NK-92 (cell line): ENCODE results near the gene DNAAF5.
"Not testable (repeated sequence)": the region's sequence is repeated elsewhere in the genome, so short reads cannot be mapped to it uniquely, and the experiment has no call there.

Experiments
- DNase-seq: peaks from one replicate; lab custom pipeline; 2025; ENCODE audit not compliant: unreplicated experiment; lab: John Stamatoyannopoulos, UW

The DNAAF5 gene

DNA sequence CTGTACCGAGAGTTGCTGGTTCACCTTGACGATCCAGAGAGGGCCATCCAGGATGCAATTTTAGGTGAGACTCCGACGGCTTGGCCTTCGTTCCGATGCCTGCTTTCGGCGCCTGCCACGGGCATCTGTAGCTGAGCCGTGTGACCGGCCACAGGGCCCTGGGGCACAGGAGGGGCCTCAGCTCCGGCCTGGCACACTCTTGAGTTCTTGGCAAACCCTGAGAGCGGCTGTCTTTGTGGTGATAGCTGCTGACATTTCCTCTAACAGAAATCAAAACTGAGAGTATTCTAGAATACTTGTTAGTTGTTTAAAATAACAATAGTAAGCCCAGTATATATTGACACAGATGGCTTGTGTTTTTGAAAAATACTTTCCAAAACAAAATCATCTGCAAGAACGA is 53.6 kb downstream of the DNAAF5 start:
- no peak for DNase-seq

DNA sequence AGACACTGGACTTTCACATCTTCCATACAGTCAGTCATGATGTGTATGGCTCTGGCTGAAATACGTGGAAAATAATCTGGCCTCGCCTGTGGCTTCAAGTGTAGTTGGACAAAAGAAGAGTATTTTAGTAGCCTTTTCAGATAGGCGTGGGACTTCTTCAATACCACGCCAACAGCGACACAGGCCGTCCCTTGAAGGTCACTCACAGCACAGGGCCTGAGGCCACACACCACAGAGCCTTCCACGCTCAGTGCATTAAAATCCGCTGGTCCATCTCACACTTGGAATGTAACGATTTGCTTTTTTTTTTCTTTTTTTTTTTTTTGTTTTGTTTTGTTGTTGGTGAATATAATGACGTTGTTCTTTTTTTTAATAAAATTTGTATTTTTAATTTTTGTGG is 54.0 kb downstream of the DNAAF5 start:
- no peak for DNase-seq

DNA sequence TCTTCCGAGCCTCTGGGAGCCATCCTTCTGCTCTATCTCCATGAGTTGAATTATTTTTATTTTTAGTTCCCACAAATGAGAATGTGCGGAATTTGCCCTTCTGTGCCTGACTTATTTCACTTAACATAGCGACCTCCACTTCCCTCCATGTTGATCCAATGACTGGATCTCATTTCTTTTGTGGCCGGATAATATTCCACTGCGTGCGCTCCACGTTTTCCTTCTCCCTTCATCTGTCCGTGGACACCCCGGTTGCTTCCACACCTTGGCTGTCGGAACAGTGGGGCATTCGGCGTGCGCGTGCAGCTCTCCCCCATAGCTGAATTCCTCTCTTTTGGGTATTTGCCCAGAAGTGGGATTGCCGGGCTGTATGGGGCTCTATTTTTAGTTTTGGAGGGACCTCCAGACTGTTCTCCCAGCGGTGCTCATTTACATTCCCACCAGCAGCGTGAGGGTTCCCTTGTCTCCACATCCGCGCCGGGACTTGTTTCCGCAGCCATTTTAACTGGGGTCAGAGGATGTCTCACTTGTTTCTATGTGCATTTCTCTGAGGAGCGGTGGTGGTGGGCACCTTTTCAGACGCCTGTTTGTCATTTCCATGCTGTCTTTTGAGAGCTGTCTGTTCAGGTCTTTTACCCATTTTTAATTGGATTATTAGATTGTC is 54.8 kb downstream of the DNAAF5 start:
- no peak for DNase-seq

DNA sequence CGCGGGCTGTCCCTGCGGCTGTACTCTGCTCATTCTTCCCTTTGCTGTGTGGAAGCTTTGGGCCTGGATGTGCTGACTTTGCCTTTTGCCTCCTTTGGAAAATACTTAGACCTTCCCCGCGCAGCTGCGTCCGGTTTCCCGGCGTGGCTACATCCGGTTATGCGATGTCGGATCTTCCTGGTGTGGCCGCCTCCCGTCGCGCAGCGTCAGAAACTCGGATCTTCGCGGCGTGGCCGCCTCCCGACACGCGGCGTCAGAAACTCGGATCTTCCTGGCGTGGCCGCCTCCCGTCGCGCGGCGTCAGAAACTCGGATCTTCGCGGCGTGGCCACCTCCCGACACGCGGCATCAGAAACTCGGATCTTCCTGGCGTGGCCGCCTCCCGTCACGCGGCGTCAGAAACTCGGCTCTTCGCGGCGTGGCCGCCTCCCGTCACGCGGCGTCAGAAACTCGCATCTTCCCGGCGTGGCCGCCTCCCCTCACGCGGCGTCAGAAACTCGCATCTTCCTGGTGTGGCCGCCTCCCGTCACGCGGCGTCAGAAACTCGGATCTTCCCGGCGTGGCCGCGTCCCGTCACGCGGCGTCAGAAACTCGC is 55.5 kb downstream of the DNAAF5 start:
- no peak for DNase-seq

DNA sequence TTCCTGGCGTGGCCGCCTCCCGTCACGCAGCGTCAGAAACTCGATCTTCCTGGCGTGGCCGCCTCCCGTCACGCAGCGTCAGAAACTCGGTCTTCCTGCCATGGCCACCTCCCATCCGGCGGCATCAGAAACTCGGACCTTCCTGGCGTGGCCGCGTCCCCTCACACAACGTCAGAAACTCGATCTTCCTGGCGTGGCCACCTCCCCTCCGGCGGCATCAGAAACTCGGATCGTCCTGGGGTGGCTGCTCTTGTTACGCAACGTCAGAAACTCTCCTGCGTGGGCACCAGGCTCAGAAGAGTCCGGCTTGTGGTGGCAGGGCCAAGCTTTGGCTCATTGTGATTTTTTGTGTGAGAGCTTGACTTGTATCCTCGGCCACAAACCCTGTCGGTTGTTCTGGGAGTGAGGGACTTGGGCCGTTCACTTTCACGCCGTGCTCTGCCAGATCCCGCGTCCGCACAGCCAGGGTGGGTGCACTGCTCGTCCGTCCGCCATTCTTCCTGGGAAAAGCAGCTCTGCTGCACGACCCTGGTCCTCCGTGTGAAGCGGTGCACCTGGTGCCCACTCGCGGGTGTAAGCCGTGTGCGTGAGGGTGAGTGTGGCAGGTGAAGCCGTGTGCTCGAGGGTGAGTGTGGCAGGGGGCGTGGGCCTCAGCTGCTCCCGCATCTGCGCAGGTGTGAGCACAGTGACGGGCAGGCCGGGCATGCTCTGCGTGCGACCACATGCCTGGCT is 56.4 kb downstream of the DNAAF5 start:
- DNase-seq, result no peak

DNA sequence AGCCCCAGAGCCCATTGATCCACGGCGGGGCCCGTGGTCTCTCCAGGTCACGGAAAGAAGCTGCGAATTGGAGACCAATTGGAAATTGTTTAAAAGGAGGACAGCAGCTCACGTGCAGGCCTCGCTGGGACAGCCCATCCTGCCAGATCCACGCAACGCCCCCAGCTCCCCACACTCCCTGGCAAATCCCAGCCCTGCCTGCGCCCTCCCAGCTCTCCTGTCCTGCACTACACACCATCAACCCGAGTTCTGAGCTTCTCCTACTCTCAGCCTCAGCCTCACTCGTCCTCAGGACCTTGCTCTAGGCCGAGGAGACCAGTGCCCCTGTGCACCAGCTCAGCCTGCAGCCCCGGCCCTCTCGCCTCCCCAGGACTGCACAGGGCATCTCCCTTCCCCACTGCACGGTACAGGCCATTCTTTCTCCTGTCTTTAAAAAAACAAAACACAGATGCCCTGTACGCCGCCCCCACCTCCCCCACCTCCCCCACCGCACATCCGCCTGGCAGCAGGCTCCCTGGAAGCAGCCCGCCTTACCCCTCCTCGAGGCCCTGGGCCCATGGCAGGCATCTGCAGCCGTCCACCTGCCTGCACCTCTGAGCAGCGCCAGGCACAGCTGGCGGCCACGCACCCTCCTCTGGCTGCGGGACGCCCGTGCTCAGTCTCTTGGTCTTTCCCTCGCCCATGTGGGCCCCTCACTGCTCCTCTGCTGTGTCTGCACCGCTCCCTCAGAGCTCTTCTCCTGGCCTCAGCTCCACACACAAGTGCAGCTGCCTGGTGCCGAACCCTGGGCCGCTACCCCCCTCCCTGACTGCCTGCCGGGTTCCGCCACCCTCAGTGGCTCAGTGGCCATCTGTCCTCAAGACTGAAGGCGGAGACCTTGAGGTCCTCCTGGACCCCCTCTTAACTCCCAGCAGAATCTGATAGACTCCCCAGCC is 57.3 kb downstream of the DNAAF5 start:
- DNase-seq, result no peak

DNA sequence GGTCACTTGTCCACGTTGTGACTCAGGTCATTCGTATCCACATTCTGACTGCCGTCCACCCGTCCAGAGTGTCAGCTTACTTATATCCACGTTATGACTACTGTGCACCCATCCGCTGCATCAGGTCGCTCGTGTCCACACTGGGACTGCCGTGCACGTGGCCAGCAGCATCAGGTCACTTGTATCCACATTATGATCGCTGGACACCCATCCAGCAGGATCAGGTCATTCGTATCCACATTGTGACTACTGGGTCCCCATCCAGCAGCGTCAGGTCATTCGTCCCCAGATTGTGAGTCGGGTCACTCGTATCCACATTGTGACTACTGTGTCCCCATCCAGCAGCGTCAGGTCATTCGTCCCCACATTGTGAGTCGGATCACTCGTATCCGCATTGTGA is 58.5 kb downstream of the DNAAF5 start:
- DNase-seq, result no peak

DNA sequence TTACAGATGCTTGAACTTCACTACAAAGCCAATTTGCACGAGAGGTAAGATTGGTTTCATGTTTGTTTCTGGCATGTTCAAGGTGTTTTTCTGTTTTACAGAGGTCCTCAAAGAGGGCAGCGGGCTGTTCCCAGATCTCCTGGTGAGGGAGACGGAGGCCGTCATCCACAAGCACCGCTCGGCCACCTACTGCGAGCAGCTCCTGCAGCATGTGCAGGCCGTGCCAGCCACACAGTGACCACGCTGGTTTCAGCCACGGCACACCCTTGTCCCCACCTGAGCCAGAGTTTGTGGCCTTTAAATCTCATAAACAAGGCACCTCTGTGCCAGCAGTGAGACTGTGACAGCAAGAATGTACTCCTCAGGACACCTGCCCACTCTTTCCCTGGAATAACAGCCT is 58.9 kb downstream of the DNAAF5 start:
- DNase-seq, result no peak

DNA sequence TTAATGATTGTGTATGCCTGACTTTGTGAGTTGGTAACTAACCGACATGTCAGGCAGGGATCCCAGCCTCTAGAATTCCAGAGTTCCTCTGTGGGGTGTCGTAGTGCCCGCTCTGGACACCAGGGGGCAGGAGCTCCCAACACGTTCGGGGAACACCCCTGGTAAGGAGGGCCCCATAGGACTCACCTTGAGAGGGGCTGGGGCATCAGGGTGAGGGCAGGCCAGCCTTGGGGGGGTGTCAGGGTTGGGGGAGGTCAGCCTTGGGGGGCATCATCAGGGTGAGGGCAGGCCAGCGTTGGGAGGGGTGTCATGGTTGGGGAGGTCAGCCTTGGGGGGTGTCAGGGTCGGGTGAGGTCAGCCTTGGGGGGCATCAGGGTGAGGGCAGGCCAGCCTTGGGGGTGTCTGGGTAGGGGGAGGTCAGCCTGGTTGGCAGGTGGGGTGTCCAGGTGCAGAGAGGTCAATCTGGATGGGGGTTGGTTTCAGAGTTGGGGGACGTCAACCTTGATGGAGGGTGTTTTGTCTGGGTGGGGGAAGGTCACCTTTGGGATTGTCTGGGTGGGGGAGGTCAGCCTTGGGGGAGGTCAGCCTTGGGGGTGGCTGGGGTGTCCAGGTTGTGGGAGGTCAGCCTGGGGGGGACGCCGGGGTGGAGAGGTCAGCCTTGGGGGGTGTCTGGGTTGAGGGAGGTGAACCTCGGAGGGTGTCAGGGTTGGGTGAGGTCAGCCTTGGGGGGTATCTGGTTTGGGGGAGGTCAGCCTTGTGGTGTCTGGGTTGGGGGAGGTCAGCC is 60.2 kb downstream of the DNAAF5 start:
- DNase-seq, result no peak

DNA sequence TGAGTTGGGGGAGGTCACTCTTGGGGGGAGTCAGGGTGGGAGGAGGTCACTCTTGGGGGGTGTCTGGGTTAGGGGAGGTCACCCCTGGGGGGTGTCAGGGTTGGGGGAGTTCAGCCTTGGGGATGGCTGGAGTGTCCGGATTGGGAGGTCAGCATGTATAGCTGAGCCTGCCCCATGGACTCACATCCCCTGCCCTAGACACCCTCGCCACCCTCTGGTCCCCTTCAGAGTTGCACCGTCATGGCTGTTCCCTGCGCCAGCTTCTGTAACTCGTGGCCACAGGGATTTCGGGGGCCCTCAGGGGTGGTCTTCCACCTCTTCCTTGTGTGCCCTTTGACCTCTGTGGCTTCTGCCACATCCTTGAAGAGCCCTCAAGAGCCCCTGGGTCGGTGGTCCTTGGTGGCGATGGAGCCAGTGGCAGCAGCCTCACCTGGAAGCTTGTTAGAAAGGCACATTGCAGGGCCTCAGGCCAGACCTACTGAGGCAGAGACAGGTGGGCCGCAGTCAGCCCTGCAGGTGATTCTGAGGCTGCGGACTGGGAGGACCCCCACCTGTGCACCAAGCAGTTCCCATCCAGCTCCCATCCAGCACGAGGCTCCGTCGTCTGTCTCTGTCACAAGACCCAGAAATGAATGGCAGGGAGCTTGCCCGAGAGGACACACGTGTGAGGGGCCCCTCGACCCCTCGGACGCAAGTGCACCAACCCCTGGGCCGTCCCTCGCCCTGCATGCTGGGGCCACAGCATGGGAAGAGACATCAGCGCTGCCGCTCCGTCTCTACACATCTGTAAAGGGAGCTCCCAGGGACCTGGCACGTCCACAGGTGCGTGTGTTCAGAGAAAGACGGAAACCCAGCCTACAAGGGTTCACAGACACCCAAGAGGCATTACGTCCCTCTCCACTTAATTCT is 61.1 kb downstream of the DNAAF5 start:
- no peak for DNase-seq

DNA sequence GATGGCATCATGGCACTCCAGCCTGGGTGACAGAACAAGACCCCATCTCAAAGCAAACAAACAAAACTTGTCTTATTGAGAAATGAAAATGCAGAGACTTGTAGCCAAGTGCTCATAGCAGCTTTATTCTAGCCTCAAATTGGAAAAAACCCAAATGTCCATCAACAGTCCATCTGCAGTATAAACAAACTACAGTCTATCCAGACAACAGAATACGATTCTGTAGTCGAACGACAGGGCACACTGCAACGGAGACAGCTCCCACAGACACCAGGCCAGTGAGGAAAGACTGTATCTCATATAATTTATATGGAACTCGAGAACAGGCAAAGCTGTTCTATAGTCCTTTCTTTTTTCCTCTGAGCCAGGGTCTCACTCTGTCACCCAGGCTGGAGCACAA is 65.0 kb downstream of the DNAAF5 start:
- DNase-seq, result no peak

DNA sequence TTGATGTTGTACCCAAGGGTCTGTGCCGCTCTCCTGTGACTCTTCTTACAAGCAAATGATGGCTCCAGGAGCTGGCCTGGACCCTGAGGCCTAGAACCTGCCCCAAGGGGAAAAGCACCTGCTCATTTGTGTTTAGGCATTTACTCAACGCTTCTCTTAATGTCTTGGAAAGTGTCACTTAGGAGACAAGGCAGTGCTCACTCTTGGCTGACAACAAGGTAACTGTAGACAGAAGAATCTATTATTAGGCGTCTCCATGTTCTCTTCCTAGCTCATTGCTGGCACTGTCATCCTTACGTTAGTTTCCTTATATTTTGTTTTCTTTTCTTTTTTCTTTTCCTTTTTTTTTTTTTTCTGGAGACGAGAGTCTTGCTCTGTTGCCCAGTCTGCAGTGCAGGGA is 67.7 kb downstream of the DNAAF5 start:
- DNase-seq, result no peak

DNA sequence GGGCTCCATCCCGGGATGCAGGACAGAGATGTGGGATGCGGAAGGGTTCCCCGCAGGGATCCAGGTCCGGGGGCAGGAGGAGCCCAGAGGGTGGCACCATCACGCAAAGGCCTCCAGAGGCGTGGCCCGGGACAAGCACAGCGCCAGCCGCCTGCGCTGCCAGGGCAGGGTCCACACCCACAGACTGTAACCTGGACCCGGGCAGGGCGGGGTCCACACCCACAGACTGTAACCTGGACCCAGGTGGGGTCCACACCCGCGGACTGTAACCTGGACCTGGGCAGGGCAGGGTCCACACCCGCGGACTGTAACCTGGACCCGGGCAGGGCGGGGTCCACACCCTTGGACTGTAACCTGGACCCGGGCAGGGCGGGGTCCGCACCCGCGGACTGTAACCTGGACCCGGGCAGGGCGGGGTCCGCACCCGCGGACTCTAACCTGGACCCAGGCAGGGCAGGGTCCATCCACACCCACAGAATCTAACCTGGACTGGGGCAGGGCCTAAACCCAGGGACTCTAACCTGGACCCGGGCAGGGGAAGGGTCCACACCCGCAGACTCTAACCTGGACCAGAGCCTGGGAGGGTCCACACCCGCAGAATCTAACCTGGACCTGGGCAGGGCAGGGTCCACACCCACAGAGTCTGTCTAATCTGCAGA is 68.3 kb downstream of the DNAAF5 start:
- DNase-seq, result no peak

DNA sequence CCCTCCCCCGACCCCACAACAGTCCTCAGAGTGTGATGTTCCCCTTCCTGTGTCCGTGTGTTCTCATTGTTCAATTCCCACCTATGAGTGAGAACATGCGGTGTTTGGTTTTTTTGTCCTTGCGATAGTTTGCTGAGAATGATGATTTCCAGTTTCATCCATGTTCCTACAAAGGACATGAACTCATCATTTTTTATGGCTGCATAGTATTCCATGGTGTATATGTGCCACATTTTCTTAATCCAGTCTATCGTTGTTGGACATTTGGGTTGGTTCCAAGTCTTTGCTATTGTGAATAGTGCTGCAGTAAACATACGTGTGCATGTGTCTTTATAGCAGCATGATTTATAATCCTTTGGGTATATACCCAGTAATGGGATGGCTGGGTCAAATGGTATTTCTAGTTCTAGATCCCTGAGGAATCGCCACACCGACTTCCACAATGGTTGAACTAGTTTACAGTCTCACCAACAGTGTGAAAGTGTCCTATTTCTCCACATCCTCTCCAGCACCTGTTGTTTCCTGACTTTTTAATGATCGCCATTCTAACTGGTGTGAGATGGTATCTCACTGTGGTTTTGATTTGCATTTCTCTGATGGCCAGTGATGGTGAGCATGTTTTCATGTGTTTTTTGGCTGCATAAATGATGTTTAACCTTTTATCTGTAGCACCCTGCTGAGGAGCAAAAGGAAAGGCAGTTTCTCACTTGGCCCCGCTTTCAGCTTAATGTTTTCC is 70.1 kb downstream of the DNAAF5 start:
- not testable (repeated sequence) for DNase-seq

DNA sequence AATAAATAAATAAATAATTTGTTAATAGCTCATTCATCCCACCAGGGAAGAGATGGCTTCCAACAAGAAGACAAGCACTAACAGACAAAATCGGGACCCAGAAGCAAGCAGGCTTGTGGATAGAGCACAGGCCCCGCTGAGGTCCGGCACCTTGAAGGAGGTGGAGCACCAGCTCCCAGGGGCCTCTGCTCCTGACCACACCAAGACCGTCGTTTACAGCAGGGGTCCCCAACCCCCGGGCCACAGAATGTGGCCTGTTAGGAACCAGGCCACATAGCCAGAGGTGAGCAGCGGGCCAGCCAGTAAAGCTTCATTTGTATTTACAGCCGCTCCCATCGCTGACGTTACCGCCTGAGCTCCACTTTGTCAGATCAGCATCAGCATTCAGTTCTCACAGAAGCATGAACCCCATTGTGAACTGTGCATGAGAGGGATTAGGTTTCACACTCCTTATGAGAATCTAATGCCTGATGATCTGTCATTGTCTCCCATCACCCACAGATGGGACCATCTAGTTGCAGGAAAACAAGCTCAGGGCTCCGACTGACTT is 72.5 kb downstream of the DNAAF5 start:
- DNase-seq, result no peak

DNA sequence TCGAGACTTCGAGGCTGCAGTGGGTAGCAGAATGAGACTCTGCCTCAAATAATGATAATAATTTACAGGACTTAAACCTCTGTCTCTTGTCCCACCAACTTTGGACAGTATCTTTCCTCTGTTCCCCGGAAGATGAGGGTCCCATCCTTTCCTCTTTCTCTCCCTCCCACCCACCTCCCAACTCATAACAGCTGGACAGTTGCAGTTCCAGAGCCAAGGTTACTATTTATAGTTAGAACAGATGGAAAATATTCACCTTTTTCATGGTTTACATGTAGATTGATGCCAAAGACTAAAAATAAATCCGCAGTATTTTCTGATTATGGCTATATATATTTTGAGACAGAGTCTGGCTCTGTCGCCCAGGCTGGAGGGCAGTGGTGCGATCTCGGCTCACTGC is 74.2 kb downstream of the DNAAF5 start:
- DNase-seq, result no peak

DNA sequence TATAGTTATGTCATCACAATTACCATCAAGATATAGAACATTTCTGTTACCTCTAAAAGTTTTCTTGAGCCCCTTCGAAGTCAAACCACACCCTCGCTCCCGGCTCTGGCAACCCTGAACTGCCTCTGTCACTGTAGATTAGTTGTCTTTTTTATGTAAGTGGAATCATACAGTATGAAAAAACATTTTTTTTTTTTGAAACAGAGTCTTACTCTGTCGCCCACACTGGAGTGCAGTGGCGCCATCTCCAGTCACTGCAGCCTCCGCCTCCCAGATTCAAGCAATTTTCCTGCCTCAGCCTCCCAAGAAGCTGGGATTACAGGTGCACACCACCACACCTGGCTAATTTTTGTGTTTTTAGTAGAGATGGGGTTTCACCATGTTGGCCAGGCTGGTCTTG is 74.9 kb downstream of the DNAAF5 start:
- not testable (repeated sequence) for DNase-seq

DNA sequence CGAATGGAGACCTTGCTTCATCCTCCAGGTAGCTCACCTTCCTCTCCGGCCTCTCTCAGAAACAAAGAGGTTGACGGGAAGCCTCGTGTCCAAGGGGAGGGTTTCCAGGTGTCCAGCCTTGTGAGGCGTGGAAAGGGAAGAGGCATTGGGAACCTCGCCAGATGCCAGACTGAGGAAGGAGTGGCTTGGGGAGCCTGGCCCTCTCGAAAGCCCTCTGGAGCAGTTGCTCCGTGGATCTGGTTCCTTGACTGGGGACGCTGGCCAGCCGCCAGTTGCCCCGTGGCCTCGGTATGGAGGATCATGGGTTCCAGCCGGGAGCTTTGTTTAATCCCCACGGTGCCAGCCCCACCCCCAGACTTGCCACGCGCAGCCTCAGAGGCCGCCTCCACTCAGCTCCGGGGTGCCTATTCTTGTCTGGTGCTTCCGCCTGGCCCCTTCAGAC is 75.5 kb downstream of the DNAAF5 start:
- DNase-seq, result no peak
